GM18870 (cell line): ENCODE results near the gene C10orf67.

Experiments used
- ATAC-seq: cut with Tn5 transposase; IDR thresholded peaks from one replicate; pipeline ENCODE4 v1.9.1; 2021; ENCODE audit warnings: moderate library complexity; ENCODE audit not compliant: unreplicated experiment

C10orf67 gene

GRCh38 chr10:23199768-23200511 lies 144.7 kb downstream of the C10orf67 start:
- no peak for ATAC-seq

DNA sequence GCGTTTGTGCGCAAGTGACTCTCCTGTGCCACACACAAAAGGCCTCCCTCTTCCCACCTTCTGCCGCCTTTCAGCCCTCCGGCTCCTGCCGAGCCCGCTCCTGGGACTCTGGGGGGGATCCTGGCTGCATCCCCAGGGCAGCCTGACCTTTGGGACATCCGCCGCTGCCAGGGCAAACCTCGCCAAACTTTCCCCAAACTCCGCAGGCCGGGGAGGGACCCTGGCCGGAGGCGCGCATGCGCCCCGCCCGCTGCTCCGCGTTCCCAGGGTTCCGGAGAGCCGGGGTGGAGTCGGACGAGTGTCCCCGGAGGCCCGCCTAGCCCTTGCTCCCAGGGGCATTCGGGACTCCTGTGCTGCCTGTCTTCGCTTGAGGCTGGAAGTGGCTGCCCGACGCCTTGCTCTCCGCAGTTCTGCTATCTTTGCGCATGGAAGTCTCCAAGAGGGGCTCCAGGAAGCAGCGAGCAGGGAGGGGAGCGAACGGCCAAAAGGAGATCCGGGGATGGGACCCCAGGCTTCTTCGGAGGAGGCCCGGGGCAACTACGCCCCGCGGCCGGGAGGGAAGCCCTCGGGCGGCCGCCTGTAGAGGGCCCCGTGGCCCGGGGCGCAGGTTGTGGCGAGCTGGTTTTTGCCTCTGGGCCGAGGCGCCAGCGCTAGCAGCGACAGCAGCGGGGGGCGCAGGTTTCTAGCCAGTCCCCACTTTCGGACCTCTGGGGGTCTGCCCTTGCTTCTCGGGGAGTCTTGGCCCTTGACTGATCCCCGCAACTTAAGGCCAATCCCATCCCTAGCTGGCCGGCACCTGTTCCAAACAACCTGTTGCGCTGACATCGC lies 145.4 kb downstream of the C10orf67 start:
- ATAC-seq = no peak

- ATAC-seq = no peak
Observed at GRCh38 chr10:23198610-23198939, 146.0 kb downstream of the C10orf67 start.

GRCh38 chr10:23197416-23197861 lies 147.2 kb downstream of the C10orf67 start:
- ATAC-seq = no peak

- no peak for ATAC-seq
Observed at GRCh38 chr10:23196915-23197314, 147.7 kb downstream of the C10orf67 start.

- ATAC-seq = no peak
Observed at GRCh38 chr10:23195846-23196600, 148.6 kb downstream of the C10orf67 start.

GRCh38 chr10:23194966-23195845 lies 149.4 kb downstream of the C10orf67 start:
- ATAC-seq = no peak

GRCh38 chr10:23194471-23194965 lies 150.1 kb downstream of the C10orf67 start:
- no peak for ATAC-seq

DNA sequence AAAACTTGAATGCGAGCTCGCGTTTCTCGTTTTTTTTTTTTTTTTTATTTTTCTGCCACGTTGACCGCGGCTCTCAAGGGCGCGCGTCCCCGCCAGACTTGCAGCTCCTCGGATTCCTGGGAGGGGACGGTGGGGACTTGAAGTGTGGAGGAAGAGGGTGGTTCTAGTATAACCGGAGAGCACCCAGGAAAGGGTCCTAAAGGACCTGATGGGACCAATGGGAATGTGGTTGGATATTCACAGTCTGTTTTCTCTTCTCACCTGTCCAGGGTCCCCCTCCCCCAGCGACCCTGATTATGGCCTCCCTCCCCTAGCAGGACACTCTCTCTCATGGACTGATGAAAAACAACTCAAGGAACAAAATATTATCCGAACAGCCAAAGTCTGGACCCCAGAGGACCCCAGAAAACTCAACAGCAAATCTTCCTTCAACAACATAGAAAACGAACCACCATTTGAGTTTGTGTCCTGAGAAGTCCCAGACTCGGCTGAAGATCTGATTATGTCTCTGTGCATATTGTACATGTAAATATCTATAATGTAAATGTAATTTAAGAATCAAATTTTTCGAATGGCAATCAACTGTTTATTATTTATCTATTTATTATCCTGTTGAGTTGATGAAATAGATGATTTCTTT lies 151.0 kb downstream of the C10orf67 start:
- ATAC-seq = no peak

GRCh38 chr10:23192712-23193434 lies 151.7 kb downstream of the C10orf67 start:
- ATAC-seq = no peak

GRCh38 chr10:23191764-23192711 lies 152.6 kb downstream of the C10orf67 start, which contains the start of gene PTF1A:
Gene PTF1A, plus strand, starts transcription at chr10:23192312. Its CDS starts 219 bp downstream, at chr10:23192531.
- no peak for ATAC-seq

- no peak for ATAC-seq
Observed at GRCh38 chr10:23190872-23191763, 153.5 kb downstream of the C10orf67 start.

GRCh38 chr10:23189024-23189423 lies 155.6 kb downstream of the C10orf67 start:
- ATAC-seq = no peak

- ATAC-seq = no peak
Observed at GRCh38 chr10:23187155-23187554, 157.4 kb downstream of the C10orf67 start.

DNA sequence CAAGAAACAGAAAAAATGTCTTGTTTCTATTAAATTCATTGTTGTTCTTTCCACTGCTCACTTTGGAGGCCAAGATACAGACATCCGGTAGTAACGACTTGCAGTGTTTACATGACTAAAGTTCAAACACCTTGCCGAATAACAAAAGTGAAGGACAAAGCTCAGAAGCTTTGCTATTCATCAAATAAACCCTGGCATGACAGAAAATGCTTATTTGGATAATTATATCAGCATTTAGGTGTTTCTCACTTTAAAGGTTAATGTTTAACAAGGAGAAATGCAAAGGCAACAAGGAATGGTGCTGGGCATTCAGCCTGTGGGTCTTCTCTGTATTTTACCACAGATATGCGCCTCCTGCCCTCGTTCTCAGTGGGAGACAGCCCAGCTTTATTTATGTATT lies 157.9 kb downstream of the C10orf67 start:
- ATAC-seq = no peak

DNA sequence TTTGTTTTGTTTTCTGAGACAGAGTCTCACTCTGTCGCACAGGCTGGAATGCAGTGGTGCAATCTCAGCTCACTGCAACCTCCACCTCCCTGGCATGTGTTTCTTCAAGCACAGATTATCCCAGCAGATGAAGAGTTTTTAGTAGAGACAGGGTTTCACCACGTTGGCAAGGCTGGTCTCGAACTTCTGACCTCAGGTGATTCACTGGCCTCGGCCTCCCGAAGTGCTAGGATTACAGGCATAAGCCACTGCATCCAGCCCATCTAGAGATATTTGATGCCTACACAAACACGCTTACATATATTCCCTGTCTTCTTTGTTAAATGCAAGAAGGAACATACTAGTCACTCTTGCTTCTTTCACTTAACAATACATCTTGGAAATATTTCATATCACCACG lies 158.4 kb downstream of the C10orf67 start:
- ATAC-seq = no peak

DNA sequence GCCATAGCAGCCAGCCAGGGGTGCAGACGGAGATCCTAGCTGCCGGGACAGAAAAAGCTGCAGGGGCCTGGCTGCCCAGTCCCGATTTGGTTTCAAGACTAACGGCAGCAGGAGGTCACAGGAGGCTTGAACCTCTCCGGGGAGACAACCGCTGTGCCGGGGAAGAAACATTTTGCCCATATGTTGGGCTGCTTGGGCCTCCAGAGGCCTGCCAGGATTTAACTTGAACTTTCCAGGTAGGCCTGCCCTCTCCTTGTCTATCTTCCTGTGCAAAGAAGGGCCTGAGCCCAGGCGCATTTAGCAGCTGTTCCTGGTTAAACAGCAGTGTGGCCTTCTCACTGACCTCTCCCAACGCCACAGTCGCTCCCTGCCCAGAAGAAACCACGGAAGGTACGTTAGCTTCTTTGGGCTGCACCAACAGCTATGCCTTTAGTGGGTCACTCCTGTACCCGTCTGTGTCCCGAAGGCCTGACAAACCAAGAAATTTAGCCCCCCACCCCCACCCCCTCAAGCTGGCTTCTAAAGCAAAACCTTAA lies 169.6 kb downstream of the C10orf67 start:
- ATAC-seq = no peak
